Stimulated activated CD8-positive, alpha-beta memory T cell treated with anti-CD3 and anti-CD28 coated beads, Interleukin-7, amount 100 ng/mL, for 1 hour (primary cell): ENCODE measurements around the gene CNTNAP2.
"Not testable (repeated sequence)": the region's sequence is repeated elsewhere in the genome, so short reads cannot be mapped to it uniquely, and the experiment has no call there.

ENCODE experiments used
- DNase-seq, 2 donors: peaks; one replicate each; pipeline ENCODE4 v3.0.0-alpha.2; 2020; ENCODE audit warnings: low read depth in 2 of 2

The CNTNAP2 gene

DNA sequence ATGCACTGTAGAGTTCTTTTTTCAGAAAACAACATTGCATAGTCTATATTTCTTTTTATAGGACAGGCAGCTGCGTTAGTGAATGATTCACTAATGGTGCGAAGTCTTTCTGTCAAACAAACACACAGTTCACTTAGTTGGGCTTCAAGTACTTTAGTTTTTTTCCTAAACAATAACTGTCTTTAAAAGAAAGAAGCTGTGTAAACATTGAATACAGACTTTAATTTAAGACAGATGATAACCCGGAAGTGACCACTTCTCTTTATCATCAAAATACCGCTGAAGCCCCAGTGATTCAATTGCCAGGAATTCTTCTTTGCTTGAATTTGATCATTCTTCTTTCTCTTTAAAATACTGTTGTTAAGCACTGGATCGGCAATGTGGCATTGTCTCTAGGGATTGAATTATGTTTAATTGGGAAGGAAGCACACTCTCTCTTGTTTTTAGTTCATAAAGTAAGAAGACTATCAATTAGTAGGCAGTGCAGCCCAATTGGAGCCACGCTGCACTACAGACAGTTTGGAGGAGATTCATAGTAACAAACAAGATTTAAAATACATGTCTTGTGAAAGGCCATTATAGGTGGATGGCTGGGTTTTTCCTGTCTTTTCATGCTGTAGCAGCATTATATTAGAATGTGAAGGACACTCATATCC lies 30.4 kb downstream of the CNTNAP2 start:
- DNase-seq = no peak

DNA sequence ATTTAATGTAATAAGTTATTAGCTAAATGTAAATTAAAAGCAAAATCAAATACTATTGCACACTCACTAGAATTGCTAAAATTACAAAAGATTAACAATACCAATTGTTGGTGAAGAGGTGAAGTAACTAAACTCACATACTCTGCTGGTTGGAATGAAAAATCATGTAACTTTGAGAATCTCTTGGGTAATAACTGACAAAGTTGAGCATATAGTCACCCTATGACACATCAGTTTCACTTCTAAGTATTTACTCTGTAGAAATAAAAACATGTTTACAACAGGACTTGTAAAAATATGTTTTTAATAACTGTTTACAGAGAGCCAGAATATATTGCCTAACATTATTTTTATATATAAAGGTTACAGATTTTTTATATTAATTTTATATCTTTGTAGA lies 33.6 kb downstream of the CNTNAP2 start:
- no peak for DNase-seq

- DNase-seq = no peak
These were observed 55.5 kb downstream of the CNTNAP2 start for GRCh38 chr7:146172112-146172511.

DNA sequence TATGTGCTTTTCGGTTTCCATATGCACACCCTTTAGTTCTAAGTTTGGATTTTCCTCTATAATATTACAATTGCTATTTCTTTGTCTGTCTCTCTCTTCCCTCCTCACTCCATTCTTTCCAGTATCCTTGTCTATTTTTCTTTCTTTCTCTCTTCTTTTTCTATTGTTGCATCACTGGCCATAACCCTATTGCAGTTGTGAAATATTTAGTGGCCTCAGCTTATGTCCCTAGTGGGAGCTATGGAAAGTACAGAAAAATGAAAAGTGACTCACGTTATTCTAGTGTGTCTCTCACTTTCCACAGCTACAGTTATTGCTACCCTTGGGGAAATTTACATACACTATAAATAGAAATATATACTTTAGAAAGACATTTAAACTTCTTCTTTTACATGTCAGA lies 59.1 kb downstream of the CNTNAP2 start:
- no peak for DNase-seq

GRCh38 chr7:146176860-146177259 lies 60.3 kb downstream of the CNTNAP2 start:
- DNase-seq = no peak

GRCh38 chr7:146177301-146177700 lies 60.7 kb downstream of the CNTNAP2 start:
- no peak for DNase-seq

GRCh38 chr7:146185844-146186243 lies 69.2 kb downstream of the CNTNAP2 start:
- no peak for DNase-seq

DNA sequence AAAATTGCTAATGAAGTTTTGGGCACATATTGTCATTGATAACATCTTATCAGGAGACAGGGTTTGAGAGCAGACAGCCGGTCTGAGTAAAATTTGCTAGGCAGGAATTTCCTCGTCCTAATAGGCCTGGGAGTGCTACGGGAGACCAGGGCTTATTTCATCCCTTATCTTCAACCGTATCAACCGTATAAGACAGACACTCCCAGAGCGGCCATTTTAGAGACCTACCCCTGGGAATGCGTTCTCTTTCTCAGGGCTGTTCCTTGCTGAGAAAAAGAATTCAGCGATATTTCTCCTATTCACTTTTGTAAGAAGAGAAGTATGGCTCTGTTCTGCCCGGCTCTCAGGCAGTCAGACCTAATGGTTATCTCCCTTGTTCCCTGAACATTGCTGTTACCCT lies 74.8 kb downstream of the CNTNAP2 start:
- not testable (repeated sequence) for DNase-seq

- DNase-seq = no peak
These were observed 85.3 kb downstream of the CNTNAP2 start for GRCh38 chr7:146201945-146202344.

DNA sequence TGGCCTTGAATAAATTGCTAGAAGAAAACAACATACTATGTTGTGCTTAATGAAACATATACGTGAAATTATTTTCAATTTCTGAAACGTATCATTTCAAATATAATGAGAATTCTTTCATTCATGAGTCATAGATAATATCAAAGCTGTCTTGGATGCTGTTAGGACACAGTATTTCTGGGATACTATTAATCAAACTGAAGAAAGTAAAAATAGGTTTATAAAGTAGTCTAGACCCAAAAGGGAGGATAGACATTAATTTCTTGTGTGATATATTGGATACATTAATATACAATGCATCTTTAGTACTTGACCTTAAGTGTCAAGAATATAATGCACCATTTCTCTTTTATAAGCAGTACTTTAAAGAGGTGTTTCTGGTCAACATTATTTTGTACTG lies 89.7 kb downstream of the CNTNAP2 start:
- no peak for DNase-seq

DNA sequence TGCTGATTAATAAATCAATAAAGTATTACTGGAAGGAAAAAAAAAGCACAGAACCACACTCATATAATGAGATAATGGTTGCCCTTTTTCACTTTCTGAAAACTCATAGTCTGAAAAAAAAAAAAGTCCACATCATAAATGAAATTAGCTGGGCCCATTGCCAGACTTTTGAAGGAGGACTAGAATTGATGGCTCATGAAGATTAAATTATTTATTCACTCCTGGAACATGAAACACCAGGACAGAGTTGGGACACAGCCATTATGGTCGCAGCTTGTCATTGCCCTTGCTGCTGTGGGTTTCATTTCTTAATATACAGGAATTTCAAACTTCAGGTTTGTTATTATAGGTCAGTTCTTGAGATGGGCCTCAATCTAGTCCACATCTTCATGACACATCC lies 91.9 kb downstream of the CNTNAP2 start:
- DNase-seq = no peak

DNA sequence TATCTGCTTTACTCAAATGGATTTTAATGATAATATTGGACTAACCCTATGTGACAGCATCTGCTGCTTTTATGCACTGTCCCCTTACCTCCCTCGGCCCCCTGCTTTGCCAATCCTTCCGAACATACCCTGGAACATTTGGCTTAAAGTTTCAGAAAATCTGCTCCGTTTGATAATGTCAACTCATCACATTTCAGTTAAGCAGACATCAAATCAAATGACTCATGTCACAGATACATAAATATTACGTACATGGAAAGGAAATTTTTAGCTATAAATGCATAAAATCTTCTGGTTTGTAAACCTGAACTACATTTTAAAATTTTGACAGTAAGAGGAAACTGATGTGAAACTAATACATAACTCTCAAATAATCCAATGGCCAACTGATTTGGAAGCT lies 98.2 kb downstream of the CNTNAP2 start:
- DNase-seq = no peak

- DNase-seq = no peak
These were observed 99.9 kb downstream of the CNTNAP2 start for GRCh38 chr7:146216396-146217041.

- DNase-seq = no peak
These were observed 107.2 kb downstream of the CNTNAP2 start for GRCh38 chr7:146223851-146224250.

DNA sequence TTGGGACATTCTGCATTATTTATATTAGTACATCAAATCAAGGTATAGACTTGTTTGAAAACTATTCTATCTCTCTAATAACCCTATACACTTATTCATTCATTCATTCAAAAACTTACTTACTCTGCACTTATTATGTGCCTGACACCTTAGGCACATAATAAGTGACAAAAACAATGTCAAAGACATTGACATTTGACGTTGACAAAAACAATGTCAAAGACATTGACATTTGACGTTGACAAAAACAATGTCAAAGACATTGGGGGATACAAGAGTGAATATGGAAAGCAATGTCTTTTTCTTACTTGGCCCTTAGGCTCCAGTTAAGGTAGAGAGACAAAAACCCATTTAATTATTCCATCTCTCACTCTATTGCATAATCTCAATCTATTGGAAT lies 116.0 kb downstream of the CNTNAP2 start:
- no peak for DNase-seq

DNA sequence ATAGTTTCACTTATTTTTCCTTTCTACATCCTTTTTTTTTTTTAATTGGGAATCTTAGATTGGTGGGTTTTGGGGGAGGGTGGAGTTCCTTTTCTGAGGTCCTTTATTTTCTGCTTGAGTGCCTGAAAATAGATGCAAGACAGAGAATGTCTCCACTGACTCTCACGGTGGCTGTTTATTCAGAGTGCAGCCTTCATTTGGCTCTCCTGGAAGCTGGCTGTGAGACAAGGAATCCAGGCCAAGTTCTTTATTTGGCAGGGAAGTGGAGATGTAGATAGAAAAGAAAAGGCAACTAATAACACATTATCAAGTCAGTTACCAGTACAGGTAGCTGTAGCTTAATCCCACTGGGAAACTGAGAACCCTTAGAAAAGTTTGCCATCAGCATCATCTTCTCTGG lies 118.6 kb downstream of the CNTNAP2 start:
- no peak for DNase-seq

DNA sequence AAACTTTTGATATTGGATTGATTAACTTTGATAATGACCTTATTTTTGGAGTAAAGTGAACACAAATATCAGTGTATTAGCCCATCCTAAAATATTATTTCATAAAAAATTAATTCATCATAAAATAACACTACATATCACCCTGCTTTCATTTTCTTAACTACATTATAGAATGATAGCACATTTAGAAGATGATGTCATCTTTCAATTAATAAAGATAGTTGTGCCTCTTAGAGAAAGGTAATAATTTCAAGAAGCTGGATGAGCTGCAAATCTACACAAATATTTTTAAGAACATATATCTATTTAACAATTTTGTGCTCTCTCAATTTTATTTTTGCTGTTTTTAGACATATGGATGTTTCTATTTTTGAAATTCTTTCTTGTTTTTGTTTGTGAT lies 126.1 kb downstream of the CNTNAP2 start:
- no peak for DNase-seq

GRCh38 chr7:146247991-146248390 lies 131.4 kb downstream of the CNTNAP2 start:
- not testable (repeated sequence) for DNase-seq

GRCh38 chr7:146248744-146249143 lies 132.1 kb downstream of the CNTNAP2 start:
- DNase-seq = not testable (repeated sequence)

GRCh38 chr7:146249272-146249671 lies 132.7 kb downstream of the CNTNAP2 start:
- no peak for DNase-seq

- no peak for DNase-seq
These were observed 139.0 kb downstream of the CNTNAP2 start for GRCh38 chr7:146255609-146256008.

GRCh38 chr7:146262527-146262926 lies 145.9 kb downstream of the CNTNAP2 start:
- no peak for DNase-seq

- DNase-seq = no peak
These were observed 160.3 kb downstream of the CNTNAP2 start for GRCh38 chr7:146276888-146277287.

DNA sequence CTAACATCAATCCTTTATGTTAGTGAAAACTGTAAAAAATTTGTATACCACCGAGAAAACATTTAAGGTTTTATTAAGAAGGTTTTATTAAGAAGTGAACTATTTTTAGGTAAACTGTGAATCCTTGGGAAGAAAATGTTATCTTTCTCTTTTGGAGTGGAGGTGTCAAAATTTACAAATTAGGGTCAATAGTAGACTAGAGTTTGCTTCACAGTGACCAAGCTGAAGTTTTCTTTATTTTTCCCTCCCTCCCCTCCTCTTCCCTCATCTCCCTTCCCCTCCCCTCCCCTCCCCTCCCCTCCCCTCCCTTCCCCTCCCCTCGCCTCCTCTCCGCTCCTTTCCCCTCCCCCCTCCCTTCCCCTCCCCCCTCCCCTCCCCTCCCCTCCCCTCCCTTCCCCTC lies 168.8 kb downstream of the CNTNAP2 start:
- DNase-seq = no peak
